ENCODE data around the gene APEH.

The APEH gene

GRCh38 chr3:49652218-49652902 is 21.8 kb upstream of the APEH start:
- no peak for DNase-seq

GRCh38 chr3:49652903-49653415 is 21.2 kb upstream of the APEH start:
- no peak for DNase-seq

GRCh38 chr3:49653621-49654020 is 20.5 kb upstream of the APEH start:
- no peak for DNase-seq

GRCh38 chr3:49654176-49654825 is 19.9 kb upstream of the APEH start:
- no peak for DNase-seq

- DNase-seq = no peak
Observed at GRCh38 chr3:49654955-49655556, 19.1 kb upstream of the APEH start.

GRCh38 chr3:49655731-49656285 is 18.3 kb upstream of the APEH start:
- no peak for DNase-seq

- no peak for DNase-seq
Observed at GRCh38 chr3:49656541-49657112, 17.5 kb upstream of the APEH start.

- DNase-seq = no peak
Observed at GRCh38 chr3:49657208-49657915, 16.8 kb upstream of the APEH start.

- DNase-seq = no peak
Observed at GRCh38 chr3:49658711-49659110, 15.4 kb upstream of the APEH start.

GRCh38 chr3:49659756-49660155 is 14.4 kb upstream of the APEH start:
- no peak for DNase-seq

GRCh38 chr3:49661281-49661680 is 12.9 kb upstream of the APEH start:
- no peak for DNase-seq

- no peak for DNase-seq
Observed at GRCh38 chr3:49662021-49662420, 12.1 kb upstream of the APEH start.

GRCh38 chr3:49662720-49663413 is 11.3 kb upstream of the APEH start:
- DNase-seq = no peak

GRCh38 chr3:49663831-49664230 is 10.3 kb upstream of the APEH start:
- no peak for DNase-seq

- DNase-seq = no peak
Observed at GRCh38 chr3:49664300-49664699, 9.9 kb upstream of the APEH start.

GRCh38 chr3:49665822-49666519 is 8.2 kb upstream of the APEH start:
- DNase-seq = no peak

GRCh38 chr3:49666592-49666991 is 7.6 kb upstream of the APEH start:
- no peak for DNase-seq

- DNase-seq = no peak
Observed at GRCh38 chr3:49667701-49668413, 6.3 kb upstream of the APEH start.

GRCh38 chr3:49668414-49668797 is 5.7 kb upstream of the APEH start:
- no peak for DNase-seq

- DNase-seq = no peak
Observed at GRCh38 chr3:49668861-49669260, 5.3 kb upstream of the APEH start.

- DNase-seq = no peak
Observed at GRCh38 chr3:49669352-49669751, 4.8 kb upstream of the APEH start.

Measured in activated gamma-delta T cell treated with Interleukin-2 at 50 U/mL for 16 hours (primary cell).